HepG2 (cell line): ENCODE results near the gene ELAVL4.

Experiments
- EZH2 ChIP-seq: conservative IDR thresholded peaks from 2 replicates; pipeline ENCODE4 v1.6.1; 2012; ENCODE audit warnings: mild to moderate bottlenecking, low read depth, low read length, moderate library complexity
- JUND ChIP-seq: sonication (generic); formaldehyde crosslinking; IDR thresholded peaks from 2 replicates; pipeline ENCODE4 v1.8.0; 2022; ENCODE audit warnings: mild to moderate bottlenecking, missing genetic modification reagents
- PCBP2 ChIP-seq: fragments of 200-400 bp; formaldehyde crosslinking; optimal IDR thresholded peaks from 2 replicates; pipeline ENCODE3; 2018; ENCODE audit warnings: low read length, low read depth; ENCODE audit not compliant: poor library complexity, severe bottlenecking

DNA sequence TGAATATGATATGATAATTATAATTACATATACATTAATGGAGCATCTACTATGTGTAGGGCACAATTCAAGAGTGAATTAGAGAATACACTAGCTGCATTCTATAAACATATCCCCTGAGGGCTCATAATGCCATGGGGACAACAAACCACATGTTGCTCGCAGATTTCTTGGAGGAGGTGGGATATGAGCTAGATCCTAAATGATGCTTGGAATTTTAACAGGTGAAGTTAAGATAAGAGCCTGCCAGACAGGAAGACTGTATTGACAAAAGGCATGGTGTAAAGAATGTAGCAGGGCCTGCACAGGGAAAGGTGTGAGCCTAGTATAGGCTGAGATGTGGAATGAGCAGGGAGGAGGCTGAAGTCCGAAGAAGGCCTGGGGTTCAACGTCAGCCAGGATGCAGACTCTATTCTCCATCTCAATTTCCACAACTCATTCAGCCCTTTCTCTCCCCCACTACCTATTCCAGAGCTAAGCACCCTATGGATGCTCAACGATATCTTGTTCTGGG is 120.2 kb downstream of the ELAVL4 start:
- no peak for TF ChIP-seq JUND
- no peak for TF ChIP-seq PCBP2
- TF ChIP-seq EZH2: no peak
